Measurements from ENCODE around the gene MRPL21.

Gene MRPL21

DNA sequence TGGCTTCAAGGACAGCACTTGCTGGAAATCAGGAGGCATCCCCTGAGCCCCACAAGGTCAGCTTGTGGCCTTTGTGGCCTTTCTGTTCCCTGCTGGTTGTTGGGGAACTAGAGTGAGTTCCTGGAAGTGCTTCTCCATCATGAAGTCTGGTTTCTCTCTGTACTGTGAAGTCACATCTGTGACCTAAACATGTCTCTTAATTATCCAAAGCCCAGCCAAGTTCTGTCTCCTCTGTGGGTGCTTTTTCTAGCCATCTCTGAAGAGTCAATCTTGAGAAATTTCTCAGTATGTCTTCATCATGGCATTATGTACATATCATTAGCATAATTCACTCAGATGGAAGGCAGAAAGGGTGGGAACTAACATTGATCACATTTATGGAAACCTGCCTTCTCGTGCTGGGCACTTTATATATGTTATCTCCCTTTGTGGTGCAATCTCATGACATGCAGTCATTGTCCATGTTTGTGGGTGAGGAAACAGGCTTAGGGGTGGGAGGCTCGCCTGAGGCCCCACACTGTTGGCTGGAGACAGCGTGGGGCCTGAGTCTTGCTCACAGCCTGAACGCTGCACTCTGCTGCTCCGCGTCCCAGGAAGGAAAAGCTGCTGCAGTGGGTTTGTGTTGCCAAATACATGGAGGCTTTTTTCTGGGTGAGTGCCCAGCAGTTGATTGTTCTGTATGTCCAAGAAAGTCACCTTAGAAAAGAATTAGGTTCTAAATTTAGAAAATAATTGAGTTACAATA, 24.7 kb upstream of the MRPL21 start:
- in situ Hi-C loops (cut with MboI; ENCODE audit: low pct_unique_long_range_greater_than_20kb, low sequenced_read_pairs, unreplicated experiment) = no loop called here
- DNase-seq (ENCODE audit: low spot score) = no peak

DNA sequence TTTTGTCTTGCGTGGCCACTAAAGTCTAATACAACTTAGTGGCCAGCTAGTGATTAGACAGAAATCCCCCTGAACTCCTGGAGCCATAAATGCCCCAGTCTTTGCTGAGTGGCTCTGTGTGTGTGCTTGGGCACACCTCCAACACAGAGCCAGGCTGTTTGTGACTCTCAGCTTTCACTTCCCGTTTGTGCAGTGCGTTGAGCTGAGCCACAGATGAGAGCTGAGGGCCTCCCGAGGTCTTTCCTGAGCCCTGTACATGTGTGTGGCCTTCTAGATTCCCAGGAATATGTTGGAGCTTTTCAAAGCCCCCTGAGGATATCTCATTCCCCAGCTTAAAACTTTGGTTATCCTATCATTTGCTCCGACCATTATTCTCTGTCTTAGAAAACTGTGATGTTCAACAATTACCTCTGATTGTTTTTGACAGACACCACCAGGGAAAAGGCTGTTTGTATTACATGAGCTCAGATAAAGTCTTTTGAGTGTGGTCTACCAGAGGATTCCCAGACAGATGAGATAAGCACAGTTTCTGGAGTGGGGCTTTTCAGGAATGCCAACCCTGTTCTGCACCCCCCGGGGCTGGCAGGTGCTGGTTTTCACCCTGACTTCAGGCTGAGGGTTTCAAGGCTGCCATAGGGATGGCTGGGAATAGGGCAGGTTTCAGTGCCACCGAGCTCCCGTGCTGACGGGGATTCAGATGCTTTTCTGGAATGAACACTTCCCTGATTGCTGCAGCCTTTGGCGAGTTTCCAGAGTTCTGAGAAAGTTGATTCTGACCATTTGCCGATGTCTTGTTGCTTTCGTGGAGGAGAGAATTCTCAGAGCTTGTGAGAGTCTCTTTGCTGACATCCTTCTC, 23.9 kb upstream of the MRPL21 start:
- DNase-seq (ENCODE audit: low spot score) = peak; percentile 73
- TF ChIP-seq, protein P1, sequence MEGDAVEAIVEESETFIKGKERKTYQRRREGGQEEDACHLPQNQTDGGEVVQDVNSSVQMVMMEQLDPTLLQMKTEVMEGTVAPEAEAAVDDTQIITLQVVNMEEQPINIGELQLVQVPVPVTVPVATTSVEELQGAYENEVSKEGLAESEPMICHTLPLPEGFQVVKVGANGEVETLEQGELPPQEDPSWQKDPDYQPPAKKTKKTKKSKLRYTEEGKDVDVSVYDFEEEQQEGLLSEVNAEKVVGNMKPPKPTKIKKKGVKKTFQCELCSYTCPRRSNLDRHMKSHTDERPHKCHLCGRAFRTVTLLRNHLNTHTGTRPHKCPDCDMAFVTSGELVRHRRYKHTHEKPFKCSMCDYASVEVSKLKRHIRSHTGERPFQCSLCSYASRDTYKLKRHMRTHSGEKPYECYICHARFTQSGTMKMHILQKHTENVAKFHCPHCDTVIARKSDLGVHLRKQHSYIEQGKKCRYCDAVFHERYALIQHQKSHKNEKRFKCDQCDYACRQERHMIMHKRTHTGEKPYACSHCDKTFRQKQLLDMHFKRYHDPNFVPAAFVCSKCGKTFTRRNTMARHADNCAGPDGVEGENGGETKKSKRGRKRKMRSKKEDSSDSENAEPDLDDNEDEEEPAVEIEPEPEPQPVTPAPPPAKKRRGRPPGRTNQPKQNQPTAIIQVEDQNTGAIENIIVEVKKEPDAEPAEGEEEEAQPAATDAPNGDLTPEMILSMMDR (IDR thresholded peaks at IDR 0.05; ENCODE audit: extremely low read depth, insufficient read depth, missing control alignments) = no peak
- in situ Hi-C loops (cut with MboI; ENCODE audit: low pct_unique_long_range_greater_than_20kb, low sequenced_read_pairs, unreplicated experiment) = no loop called here

More for the DNA sequence above, 24.7 kb upstream of the MRPL21 start:
- TF ChIP-seq, protein P1 (IDR thresholded peaks at IDR 0.05; ENCODE audit: extremely low read depth, insufficient read depth, missing control alignments) = no peak

DNA sequence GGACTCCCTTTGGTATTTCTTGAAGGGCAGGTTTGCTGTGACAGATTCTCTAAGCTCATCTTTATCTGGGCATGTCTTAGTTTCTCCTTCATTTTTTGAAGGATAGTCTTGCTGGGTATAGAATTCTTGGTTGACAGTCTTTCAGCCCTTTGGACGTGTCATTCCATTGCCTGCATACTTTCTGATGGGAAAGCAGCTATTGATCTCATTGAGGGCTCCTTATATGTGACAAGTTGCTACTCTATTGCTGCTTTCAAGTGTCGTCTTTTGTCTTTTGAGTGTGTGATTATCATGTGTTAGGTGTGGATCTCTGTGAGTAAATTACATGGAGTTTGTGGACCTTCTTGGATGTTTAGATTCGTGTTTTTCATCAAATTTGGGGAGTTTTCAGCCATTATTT, 22.0 kb upstream of the MRPL21 start:
- TF ChIP-seq, protein P1 (IDR thresholded peaks at IDR 0.05; ENCODE audit: extremely low read depth, insufficient read depth, missing control alignments) = no peak
- in situ Hi-C loops (cut with MboI; ENCODE audit: low pct_unique_long_range_greater_than_20kb, low sequenced_read_pairs, unreplicated experiment) = no loop called here
- DNase-seq (ENCODE audit: low spot score) = no peak

DNA sequence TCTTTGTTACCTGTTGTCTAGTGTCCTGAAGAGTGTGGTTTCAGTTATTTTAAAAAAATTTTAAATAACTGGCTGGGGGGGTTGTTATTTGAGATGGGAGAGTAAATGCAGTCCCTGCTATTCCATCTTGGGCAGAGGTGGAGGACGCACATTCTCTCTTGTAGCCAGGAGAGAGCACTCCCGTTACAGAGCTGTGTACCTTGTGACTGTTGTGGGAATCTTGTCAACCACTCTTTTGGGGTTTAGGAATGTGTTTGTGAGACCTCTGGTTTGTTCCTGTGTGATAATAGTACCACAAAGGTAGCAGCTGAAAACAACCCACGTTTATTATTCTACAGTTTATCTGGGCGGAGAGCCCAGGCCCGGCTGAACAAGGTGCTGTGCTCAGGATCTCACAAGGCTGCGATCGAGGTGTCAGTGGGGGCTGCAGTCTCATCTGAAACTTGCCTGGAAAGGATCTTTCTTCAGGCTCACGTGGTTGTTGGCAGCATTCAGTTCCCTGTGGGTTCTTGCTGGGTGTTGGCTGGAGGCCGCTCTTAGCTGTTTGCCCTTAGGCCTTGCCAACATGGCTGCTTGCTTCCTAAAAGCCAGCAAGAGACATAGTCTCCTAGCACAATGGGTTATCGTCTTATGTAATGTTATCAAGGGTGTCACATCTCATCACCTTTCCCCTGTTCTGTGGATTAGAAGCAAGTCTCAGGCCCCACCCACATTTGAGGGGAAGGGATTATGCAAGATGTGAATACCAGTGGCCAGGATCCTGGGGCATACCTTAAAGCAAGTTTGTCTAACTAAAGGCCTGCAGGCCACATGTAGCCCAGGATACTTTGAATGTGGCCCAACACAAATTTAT, 20.7 kb upstream of the MRPL21 start:
- TF ChIP-seq, protein P1 (IDR thresholded peaks at IDR 0.05; ENCODE audit: extremely low read depth, insufficient read depth, missing control alignments) = no peak
- DNase-seq (ENCODE audit: low spot score) = no peak
- in situ Hi-C loops (cut with MboI; ENCODE audit: low pct_unique_long_range_greater_than_20kb, low sequenced_read_pairs, unreplicated experiment) = loop anchor here (25.0 kb wide), 1 partner anchor 738 kb away; no protein-coding TSS in a partner anchor

DNA sequence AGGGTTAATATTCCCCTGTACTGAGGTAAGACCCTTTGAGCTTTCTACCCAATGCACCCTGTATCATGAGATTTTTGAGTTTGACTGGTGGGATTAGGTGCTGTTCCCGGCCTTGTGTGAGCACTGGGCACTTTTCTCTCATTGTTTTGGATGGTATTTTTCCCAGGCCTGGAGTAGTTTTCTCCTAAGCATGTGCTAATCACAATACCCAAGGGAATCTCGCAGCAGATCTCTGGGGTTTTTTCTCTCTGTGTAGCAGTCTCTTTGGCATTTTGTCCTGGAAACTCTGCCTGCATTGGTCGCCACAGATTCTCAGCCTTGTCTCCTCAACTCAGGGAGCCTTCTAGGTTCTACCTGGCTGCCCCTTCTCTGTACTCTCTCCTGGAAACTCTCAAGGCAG, 20.0 kb upstream of the MRPL21 start:
- TF ChIP-seq, protein P1 (IDR thresholded peaks at IDR 0.05; ENCODE audit: extremely low read depth, insufficient read depth, missing control alignments) = no peak
- in situ Hi-C loops (cut with MboI; ENCODE audit: low pct_unique_long_range_greater_than_20kb, low sequenced_read_pairs, unreplicated experiment) = loop anchor here (25.0 kb wide), 1 partner anchor 739 kb away; no protein-coding TSS in a partner anchor
- DNase-seq (ENCODE audit: low spot score) = no peak

DNA sequence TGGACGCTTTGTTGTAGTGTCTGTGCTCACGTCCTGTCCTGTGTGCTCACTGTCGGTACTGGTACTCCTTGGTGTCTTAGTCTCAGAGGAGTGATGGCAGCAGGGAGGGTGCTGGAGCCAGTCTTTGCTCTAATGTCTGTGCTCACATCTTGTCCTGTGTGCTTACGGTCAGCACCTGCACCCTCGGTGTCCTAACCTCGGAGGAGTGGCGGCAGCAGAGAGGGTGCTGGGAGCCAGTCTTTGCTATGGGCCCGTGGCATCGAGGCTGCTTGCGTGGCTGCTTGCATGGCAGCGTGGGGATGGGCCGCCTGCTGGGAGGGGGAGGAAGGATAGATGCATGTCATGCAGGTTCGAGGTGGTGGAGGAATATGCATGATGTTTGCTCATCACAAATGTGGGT, 12.8 kb upstream of the MRPL21 start:
- in situ Hi-C loops (cut with MboI; ENCODE audit: low pct_unique_long_range_greater_than_20kb, low sequenced_read_pairs, unreplicated experiment) = loop anchor here (25.0 kb wide), 1 partner anchor 746 kb away; no protein-coding TSS in a partner anchor
- TF ChIP-seq, protein P1 (IDR thresholded peaks at IDR 0.05; ENCODE audit: extremely low read depth, insufficient read depth, missing control alignments) = no peak
- no peak for DNase-seq (ENCODE audit: low spot score)

All from GM13977 (cell line).